Spleen (tissue), 11 donors: ENCODE measurements around the gene ERICH4. TPM values are rescaled to one million over a fixed set of nuclear protein-coding genes. Genes with fewer than 3 reads are reported as not detected.

ENCODE experiments used
- DNase-seq: peaks from one replicate; pipeline ENCODE4 v3.0.0-alpha.2; 2020
- H3K27ac ChIP-seq, 8 donors: fragments of 200-600 bp; sonication (generic) in 7 of 8; 1 replicate in 4 of 8; 2 replicates in 4 of 8; pipeline versions ENCODE4 v1.5.0 to v1.8.0; 2016 to 2021; ENCODE audit warnings: inconsistent platforms in 4 of 8, mild to moderate bottlenecking in 4 of 8, moderate library complexity in 1 of 8
- H3K27me3 ChIP-seq, 7 donors: fragments of 200-600 bp; sonication (generic) in 6 of 7; replicated peaks in 1 of 7; 1 replicate in 4 of 7; 2 replicates in 3 of 7; pipeline versions ENCODE4 v1.5.0 to v1.8.0; 2016 to 2021; ENCODE audit warnings: inconsistent platforms in 3 of 7, mild to moderate bottlenecking in 1 of 7
- H3K36me3 ChIP-seq, 6 donors: fragments of 200-600 bp; sonication (generic) in 5 of 6; 1 replicate in 4 of 6; 2 replicates in 2 of 6; pipeline versions ENCODE4 v1.5.0 to v1.8.0; 2016 to 2021; ENCODE audit warnings: inconsistent platforms in 2 of 6
- H3K4me1 ChIP-seq, 6 donors: fragments of 200-600 bp; sonication (generic) in 5 of 6; 1 replicate in 3 of 6; 2 replicates in 3 of 6; pipeline versions ENCODE4 v1.5.0 to v1.8.0; 2016 to 2021; ENCODE audit warnings: inconsistent platforms in 3 of 6
- H3K4me3 ChIP-seq, 8 donors: fragments of 200-600 bp; sonication (generic) in 7 of 8; 1 replicate in 4 of 8; 2 replicates in 4 of 8; pipeline versions ENCODE4 v1.5.0 to v1.8.0; 2016 to 2021; ENCODE audit warnings: inconsistent platforms in 4 of 8, mild to moderate bottlenecking in 4 of 8, moderate library complexity in 2 of 8
- H3K9me3 ChIP-seq, 8 donors: fragments of 200-600 bp; sonication (generic) in 7 of 8; 1 replicate in 4 of 8; 2 replicates in 4 of 8; pipeline versions ENCODE4 v1.5.0 to v1.8.0; 2016 to 2021; ENCODE audit warnings: inconsistent platforms in 4 of 8
- CTCF ChIP-seq, 11 experiments: fragments of 200-600 bp in 7 of 11; fragments of 450-650 bp in 4 of 11; sonication (generic) in 4 of 11; IDR thresholded peaks in 8 of 11; conservative IDR thresholded peaks in 3 of 11; 1 replicate in 7 of 11; 2 replicates in 4 of 11; pipeline versions ENCODE4 v1.4.0 to v1.8.0; 2016 to 2021; ENCODE audit warnings: antibody characterized with exemption in 11 of 11, inconsistent platforms in 4 of 11, mild to moderate bottlenecking in 1 of 11
- POLR2A ChIP-seq, 3 donors: fragments of 450-650 bp; IDR thresholded peaks; one replicate each; pipeline ENCODE4 v1.5.1; 2017; ENCODE audit warnings: antibody characterized with exemption in 3 of 3, mild to moderate bottlenecking in 1 of 3
- POLR2AphosphoS5 ChIP-seq, 3 donors: sonication (generic); formaldehyde crosslinking; IDR thresholded peaks; one replicate each; pipeline ENCODE4 v1.5.1; 2017; ENCODE audit warnings: antibody characterized with exemption in 3 of 3
- WGBS, 5 donors: extraction: QIAGEN DNeasy Blood & Tissue Kit in 3 of 5; methylation state at CpG; one replicate each; pipeline versions ENCODE4 v1.1.5 to v1.1.7; 2013 to 2018; 5-methylcytosine and 5-hydroxymethylcytosine counted together
- intact Hi-C: fragments of 100-400 bp; cut with DNase I; formaldehyde crosslinking; loops from one replicate; pipeline ENCODE4 v1.15.0; 2023; ENCODE audit warnings: low total_unique reads
- polyA plus RNA-seq, 3 donors: library from polyadenylated mRNA; stranded (reverse); fragments of 200-250 nt; gene quantifications; one replicate each; pipeline ENCODE4 v1.2.1, GENCODE V29; 2013
- total RNA-seq, 7 donors: library from RNA; depleted of rRNA in 3 of 7; stranded (reverse); fragments of >200 nt in 3 of 7; fragmentation: NEBNext Ultra II Directional in 4 of 7; extraction: Animal tissue kit (Norgen Biotek cat#: 25700) in 4 of 7; gene quantifications; one replicate each; pipeline versions ENCODE4 v1.1.0 to v1.2.1, GENCODE V29; 2016 to 2021
- donor health status: healthy with polysubstance abuse.
- donor health status: DM: no; HTN: no; CAD: no; lungs with moderate emphysema.
- donor health status: DM: no; HTN: no; CAD: no.
- donor health status: Bipolar disorder and iron deficiency.
- donor health status: healthy.
- donor health status: DM: no; HTN: no; CAD: no.
- donor health status: DM: yes; HTN: yes; CAD: no.

Gene ERICH4
- total and polyA plus RNA-seq, 10 donors, result 0.65 TPM; not detected in 9

DNA sequence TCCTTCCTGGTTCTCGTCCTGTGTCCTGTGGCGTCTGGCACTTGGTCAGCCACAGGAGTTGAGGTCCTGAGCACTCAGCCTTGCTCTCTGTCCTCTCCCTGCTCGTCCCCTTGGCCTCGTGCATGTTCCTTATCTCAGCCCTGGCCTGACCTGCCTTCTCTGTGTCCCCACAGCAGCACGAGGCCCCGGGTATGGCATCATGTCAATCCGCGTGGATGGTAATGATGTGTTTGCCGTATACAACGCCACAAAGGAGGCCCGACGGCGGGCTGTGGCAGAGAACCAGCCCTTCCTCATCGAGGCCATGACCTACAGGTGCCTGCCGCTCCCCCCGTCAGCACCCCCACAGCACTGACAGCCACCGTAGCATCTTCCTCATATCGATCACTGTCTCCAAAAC is 20.5 kb upstream of the ERICH4 start:
- intact Hi-C loops, result no loop called here
- peaks cover 1 to 92% (median 37%) of the 10 kb centered on the region in 6 donors for H3K4me1 ChIP-seq

DNA sequence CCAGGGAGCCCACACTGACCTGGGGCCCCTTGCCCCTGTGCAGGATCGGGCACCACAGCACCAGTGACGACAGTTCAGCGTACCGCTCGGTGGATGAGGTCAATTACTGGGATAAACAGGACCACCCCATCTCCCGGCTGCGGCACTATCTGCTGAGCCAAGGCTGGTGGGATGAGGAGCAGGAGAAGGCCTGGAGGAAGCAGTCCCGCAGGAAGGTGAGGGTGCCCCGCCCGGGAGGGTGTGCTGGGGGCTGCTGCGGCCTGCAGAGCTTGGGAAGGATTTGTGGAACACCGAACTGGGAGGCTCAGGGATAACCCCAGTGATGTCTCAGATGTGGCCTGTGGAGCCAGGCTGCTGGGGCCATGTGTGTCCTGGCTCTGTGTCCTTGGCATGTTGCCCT is 20.0 kb upstream of the ERICH4 start:
- intact Hi-C loops, result no loop called here
- no peak overlapping the region for H3K4me3 ChIP-seq
- peaks cover 0 to 86% (median 73%) of the 10 kb centered on the region in 6 donors for H3K36me3 ChIP-seq
- peaks cover 6 to 97% (median 42%) of the 10 kb centered on the region in 6 donors for H3K4me1 ChIP-seq
- no peaks in the 10 kb centered on the region for H3K27me3 ChIP-seq
- 89 to 93% (median 92%) methylated on average over 12 of the region's 12 CpGs for WGBS, 5 donors
- no peak for DNase-seq
- peak overlapping the region in 1 of 8 donors; percentile 93 for H3K27ac ChIP-seq
- TF ChIP-seq POLR2AphosphoS5 (IDR thresholded peaks at IDR 0.05) (peak in 1 of 3 donors; percentile 31), CTCF (IDR thresholded peaks at IDR 0.05 in 8 of 11, conservative IDR thresholded peaks at IDR 0.05 in 3 of 11) (no peak)
- H3K9me3 ChIP-seq, result no peaks in the 10 kb centered on the region

More for the DNA sequence above, 20.5 kb upstream of the ERICH4 start:
- Histone ChIP-seq H3K36me3 (peaks cover 0 to 91% (median 75%) of the 10 kb centered on the region in 6 donors), H3K27ac (peak overlapping the region in 3 of 8 donors; percentile 81 to 93 (median 83)), H3K9me3 (no peaks in the 10 kb centered on the region), H3K4me3 (no peak overlapping the region), H3K27me3 (no peaks in the 10 kb centered on the region)
- TF ChIP-seq POLR2A (IDR thresholded peaks at IDR 0.05), result no peak
- TF ChIP-seq CTCF (IDR thresholded peaks at IDR 0.05 in 8 of 11, conservative IDR thresholded peaks at IDR 0.05 in 3 of 11), result no peak
- peak in 1 of 3 donors; percentile 1 for TF ChIP-seq POLR2AphosphoS5 (IDR thresholded peaks at IDR 0.05)
- WGBS, 5 donors, result 82 to 88% (median 86%) methylated on average over 18 of the region's 18 CpGs
- no peak for DNase-seq

DNA sequence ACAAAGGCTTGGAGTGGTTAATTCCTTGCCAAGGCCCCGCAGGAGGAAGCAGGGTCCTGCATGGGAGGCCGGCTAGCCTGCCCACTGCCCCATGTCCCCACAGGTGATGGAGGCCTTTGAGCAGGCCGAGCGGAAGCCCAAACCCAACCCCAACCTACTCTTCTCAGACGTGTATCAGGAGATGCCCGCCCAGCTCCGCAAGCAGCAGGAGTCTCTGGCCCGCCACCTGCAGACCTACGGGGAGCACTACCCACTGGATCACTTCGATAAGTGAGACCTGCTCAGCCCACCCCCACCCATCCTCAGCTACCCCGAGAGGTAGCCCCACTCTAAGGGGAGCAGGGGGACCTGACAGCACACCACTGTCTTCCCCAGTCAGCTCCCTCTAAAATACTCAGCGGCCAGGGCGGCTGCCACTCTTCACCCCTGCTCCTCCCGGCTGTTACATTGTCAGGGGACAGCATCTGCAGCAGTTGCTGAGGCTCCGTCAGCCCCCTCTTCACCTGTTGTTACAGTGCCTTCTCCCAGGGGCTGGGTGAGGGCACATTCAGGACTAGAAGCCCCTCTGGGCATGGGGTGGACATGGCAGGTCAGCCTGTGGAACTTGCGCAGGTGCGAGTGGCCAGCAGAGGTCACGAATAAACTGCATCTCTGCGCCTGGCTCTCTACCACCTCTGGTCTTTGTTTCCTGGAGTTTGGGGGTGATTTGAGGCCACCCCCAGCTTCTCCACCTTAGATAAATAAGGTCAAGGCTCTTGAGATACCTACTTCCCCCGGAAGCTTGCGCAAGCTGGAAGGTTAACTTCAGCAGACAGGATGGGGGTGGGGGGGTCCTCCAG is 18.4 kb upstream of the ERICH4 start:
- H3K9me3 ChIP-seq, result no peaks in the 10 kb centered on the region
- intact Hi-C loops, result no loop called here
- H3K4me3 ChIP-seq, result peak overlapping the region in 5 of 8 donors; percentile 7 to 67 (median 43)
- H3K4me1 ChIP-seq, result peaks cover 15 to 99% (median 51%) of the 10 kb centered on the region in 6 donors
- no peaks in the 10 kb centered on the region for H3K27me3 ChIP-seq
- peaks cover 0 to 70% (median 58%) of the 10 kb centered on the region in 6 donors for H3K36me3 ChIP-seq
- no peak for DNase-seq
- TF ChIP-seq POLR2A (IDR thresholded peaks at IDR 0.05) (no peak), CTCF (IDR thresholded peaks at IDR 0.05 in 8 of 11, conservative IDR thresholded peaks at IDR 0.05 in 3 of 11) (no peak), POLR2AphosphoS5 (IDR thresholded peaks at IDR 0.05) (no peak)
- peak overlapping the region in 6 of 8 donors; percentile 51 to 93 (median 86) for H3K27ac ChIP-seq
- WGBS, 5 donors, result 63 to 79% (median 72%) methylated on average over 15 to 21 of the region's 21 CpGs
